Stimulated activated CD4-positive, alpha-beta T cell treated with anti-CD3 and anti-CD28 coated beads, Interleukin-2, amount 100 ng/mL, for 24 hours (primary cell): ENCODE data around the gene RMDN2.
A peak's percentile ranks its signal among the peaks of the same experiment; 100 is the strongest.

ENCODE experiments used
- DNase-seq, 2 donors: peaks; one replicate each; pipeline ENCODE4 v3.0.0-alpha.2; 2020

The RMDN2 gene

DNA sequence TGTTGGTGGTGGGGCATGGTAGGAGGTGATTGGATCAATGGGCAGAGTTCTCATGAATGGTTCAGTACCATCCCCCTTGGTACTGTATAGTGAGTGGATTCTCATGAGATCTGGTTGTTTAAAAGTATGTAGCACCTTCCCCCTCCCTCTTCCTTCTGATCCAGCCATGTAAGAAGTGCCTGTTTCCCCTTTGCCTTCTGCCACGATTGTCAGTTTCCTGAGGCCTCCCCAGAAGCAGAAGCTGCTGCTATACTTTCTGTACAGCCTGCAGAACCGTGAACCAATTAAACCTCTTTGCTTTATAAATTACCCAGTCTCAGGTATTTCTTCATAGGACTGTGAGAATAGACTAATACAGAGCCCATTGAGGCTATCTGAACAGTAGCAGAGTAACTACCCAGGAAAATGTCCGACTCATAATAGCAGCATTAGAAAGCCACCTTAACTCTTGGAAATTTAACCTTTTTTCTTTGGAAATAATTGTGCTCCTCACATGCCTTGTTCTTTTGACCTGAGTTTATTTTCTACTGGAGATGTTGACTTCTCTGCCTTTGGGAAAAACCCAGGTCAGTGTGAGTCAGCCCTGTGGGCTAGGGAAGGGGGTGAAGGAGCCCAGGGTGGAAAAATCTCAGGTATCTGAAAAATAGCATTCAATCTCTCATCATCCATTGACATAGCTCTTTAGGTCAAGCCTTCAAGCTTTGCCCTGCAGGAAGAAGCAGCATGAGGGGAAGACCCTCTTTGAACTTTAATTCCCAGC is 132.7 kb downstream of the RMDN2 start:
- DNase-seq: peak in 1 of 2 donors; percentile 10

- no peak for DNase-seq
These were observed 135.3 kb downstream of the RMDN2 start for GRCh38 chr2:38060236-38061018.

DNA sequence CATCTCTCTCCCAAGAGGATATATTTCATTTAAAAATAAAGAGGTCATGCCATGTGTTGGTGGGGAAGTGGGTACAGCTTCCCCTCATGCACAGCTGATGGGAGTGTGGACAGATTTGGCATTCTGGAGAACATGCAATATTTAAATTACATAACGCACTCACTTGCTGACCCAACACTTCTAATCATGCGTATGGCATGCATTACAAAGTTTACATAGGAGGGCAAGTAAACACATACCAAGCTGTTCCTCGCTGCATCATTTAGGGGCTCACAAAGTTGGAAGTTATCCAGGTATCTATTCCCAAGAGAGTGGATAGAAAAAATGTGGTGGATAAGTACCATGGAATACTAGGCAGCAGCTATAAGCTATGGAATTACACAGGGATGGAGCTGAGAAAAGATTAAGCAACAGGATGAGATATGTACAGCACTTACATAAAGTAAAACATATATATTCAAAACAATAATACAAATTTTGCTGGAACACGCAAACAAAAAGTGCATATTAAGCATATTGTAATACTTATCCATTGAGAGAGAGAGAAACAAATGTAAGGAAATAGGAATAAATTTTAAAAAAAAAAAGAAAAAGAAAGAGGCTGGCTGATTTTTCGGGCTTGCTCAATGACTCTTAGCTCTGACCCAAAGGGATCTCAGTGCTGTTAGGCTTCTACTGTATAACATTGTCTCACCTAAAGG is 139.9 kb downstream of the RMDN2 start:
- no peak for DNase-seq

- no peak for DNase-seq
These were observed 140.5 kb downstream of the RMDN2 start for GRCh38 chr2:38065502-38066135.

- no peak for DNase-seq
These were observed 141.5 kb downstream of the RMDN2 start for GRCh38 chr2:38066421-38067115.
